CD4-positive, alpha-beta T cell treated with Interleukin-10 for 1 hour (primary cell): ENCODE data around the gene SNX14.

Source experiments
- DNase-seq: peaks from one replicate; pipeline ENCODE4 v3.0.0-alpha.2; 2020

Gene SNX14

GRCh38 chr6:85496009-85496579 lies 97.6 kb downstream of the SNX14 start:
- DNase-seq = no peak

- no peak for DNase-seq
Measured at GRCh38 chr6:85494547-85495536, 98.8 kb downstream of the SNX14 start.

- no peak for DNase-seq
Measured at GRCh38 chr6:85493389-85493788, 100.3 kb downstream of the SNX14 start.

DNA sequence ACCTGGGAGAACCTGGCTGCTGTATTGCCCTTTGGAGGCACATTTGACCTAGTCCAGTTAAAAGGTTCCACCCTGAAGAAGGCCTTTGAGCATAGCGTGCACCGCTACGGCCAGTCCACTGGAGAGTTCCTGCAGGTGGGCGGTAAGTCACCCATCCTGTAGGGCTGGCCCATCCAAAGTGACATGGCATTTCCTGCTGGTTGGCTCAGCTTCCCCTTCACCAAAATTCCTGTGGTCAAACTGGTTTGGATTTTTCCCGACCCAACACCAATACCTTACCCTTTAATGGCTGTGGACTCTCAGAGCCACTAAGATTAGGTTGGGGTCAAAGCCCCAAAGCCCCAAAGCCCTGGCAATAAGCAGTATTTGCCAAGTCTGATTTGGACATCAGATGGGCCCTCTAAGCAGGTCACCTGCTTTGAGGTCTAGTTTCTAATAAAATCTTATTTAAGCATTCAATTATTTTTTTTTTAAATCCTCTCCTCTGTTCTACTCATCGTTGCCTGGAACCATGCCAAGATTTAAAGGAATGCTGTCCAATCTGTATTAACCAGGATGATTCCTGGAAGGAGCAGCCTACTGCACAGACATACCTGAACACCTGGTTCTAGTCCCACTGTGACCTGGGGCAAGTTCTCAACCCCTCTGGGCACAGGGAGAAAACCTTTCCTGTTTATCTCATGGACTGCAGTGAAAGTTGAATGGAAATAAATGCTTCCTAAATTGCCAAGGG lies 103.0 kb downstream of the SNX14 start:
- no peak for DNase-seq

DNA sequence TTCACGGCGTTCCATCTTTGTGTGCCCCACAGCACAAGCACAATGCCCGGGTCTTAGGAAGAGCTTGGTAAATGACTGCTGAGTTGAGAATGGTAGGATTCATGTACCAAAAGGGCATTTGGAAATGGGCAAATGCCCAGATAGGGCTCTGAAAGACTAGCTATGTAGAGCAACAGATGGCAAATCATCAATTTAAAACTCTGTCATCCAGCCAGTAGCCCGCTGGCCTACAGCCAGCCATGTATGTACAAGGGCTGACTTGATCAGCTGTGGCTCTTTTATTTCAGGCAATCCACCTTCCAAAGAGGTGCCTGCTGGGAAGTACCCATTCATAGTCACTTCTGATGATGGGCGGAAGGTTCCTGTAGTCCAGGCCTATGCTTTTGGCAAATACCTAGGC lies 108.7 kb downstream of the SNX14 start:
- DNase-seq = no peak

GRCh38 chr6:85483846-85484245 lies 109.8 kb downstream of the SNX14 start:
- no peak for DNase-seq

- peak; percentile 74 for DNase-seq
Measured at GRCh38 chr6:85482905-85483700, 110.6 kb downstream of the SNX14 start.

DNA sequence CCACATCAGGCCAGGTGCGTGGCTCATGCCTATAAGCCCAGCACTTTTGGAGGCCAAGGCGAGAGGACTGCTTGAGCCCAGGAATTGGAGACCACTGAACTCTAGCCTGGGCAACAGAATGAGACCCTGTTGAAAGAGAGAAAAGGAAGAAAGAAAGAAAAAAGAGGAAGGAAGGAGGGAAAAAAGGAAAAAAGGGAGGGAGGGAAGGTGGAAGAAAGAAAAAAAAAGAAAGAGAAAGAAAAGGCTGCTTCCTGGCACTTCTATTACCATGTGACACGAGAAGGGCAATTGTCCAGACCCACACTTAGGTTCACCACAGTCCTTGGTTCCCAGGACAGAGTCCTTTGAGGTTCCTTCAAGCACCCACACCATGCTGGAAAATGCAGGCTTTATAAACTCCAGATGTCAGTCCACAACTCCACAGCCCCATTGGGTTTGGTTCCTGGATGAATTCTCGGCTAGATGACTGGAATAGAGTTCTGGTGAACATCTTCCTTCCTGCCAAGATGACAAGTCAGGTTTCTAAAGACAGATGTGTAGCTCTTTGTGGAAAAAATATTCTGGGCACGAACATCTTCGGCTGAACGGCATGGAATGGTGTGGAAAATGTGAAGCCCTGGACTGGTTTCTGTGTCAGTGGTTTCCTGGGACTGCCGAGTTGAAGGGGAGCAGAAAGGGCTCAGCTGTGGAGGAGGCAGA lies 111.3 kb downstream of the SNX14 start:
- DNase-seq = no peak

GRCh38 chr6:85479208-85479607 lies 114.5 kb downstream of the SNX14 start:
- no peak for DNase-seq

DNA sequence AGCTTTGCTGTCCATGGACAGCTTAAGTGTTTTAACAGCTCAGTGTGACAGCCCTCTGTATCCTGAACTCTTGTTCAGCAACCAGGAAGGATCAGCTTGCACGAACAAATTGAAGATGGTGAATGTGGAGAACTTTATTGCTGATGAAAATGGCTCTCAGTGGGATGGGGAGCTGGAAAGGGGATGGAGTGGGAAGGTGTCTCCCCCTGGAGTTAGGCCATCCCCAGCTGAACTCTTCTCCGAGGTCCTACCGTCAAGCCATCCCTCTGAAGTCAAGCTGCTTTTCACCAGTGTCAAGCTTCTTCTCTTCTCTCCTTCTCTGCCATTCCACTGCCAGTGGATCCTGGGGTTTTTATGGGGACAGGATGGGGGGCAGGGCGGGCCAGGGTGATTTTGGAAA lies 117.1 kb downstream of the SNX14 start:
- DNase-seq = no peak

DNA sequence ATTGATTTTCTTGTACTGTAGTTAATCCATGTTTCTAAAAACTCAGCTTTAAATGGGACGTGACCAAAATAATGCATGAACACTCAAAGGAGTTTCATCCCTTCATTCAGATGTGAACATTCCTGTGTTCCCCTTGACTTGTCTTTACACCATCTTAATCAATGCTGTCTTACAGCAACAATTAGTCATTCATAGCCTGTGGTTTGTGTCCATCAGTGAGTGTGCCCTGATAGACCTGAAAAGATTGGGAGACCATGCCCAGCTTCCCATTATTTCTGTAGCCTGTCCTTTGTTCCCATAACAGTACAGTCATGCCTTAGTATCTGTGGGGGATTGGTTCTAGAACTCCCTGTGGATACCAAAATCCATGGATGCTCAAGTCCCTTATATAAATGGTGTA lies 119.9 kb downstream of the SNX14 start:
- DNase-seq = no peak

DNA sequence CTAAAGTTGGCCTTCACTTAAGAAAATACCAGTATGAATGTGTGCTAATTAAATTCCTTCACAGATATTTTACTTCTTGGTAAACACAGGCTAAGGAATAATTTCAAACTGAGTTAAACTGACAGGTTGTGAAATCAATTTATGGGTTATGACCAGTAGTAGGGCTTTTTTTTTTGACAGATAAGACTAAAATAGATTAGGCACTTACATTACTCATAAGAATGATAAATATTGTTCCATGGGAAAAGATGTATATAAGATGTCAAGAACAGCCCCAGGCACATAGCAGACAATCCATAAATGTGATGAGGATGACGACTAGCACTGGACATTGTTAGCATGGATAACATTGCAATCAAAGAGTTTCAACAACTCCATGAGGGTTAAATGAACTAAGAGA lies 120.9 kb downstream of the SNX14 start:
- no peak for DNase-seq

- DNase-seq = no peak
Measured at GRCh38 chr6:85470023-85470410, 123.6 kb downstream of the SNX14 start.

GRCh38 chr6:85469276-85470022 lies 124.2 kb downstream of the SNX14 start:
- DNase-seq = no peak

- DNase-seq = no peak
Measured at GRCh38 chr6:85468326-85468725, 125.3 kb downstream of the SNX14 start.

DNA sequence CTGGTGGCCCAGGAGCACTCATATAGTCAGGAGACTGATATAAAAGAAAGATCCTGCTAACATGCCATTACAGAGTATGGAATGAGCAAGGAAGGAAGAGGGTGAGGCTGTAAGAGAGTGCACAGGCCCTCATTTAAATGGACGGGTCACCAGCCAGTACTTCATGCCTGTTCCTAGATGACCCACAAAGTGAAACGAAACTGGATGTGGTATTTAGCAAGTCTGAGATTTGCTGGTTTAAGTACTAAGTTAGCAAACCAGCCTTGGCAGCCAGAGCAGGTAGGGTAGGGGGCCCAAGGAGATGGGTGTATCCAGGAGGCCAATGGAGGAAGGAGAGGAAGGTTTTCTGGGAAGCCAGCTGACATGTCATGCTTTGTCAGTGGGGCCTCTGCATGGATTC lies 127.9 kb downstream of the SNX14 start:
- DNase-seq = no peak

GRCh38 chr6:85464722-85465150 lies 128.9 kb downstream of the SNX14 start:
- DNase-seq = no peak

- DNase-seq = no peak
Measured at GRCh38 chr6:85464260-85464644, 129.4 kb downstream of the SNX14 start.

DNA sequence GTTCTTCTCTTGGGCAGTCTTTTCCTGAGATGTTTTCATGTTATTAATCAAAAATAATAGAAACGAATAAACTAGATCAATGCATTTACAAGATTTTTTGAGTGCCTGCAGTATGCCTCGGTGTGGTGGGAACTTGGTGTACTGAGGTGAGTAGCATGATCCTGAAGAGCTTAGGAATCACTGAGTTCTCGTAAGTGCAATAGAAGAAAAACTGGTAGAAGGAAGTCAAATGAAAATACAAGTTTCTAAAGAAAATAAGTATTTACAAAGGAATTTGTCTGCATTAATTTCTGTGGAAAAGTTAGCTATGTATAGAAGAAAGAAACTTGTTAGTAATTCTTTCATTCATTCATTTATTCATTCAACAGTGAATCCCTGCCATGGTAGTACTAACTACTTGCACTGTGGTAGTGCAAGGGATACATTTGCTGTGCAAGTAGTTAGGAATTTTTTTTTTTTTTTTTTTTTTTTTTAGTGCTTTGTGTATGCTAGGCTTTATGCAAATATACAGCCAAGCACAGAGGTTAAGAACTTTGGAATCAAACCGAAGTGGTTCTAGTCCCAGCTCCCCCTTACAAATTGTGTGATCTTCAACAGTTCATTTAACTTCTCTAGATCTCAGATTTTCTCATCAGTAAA lies 129.9 kb downstream of the SNX14 start:
- DNase-seq = no peak

GRCh38 chr6:85462673-85463072 lies 131.0 kb downstream of the SNX14 start:
- no peak for DNase-seq

GRCh38 chr6:85461798-85462170 lies 131.9 kb downstream of the SNX14 start:
- no peak for DNase-seq
